Hindlimb muscle (tissue), 1 donor: ENCODE measurements around the gene PTPRE. TPM values are rescaled to one million over a fixed set of nuclear protein-coding genes. Genes with fewer than 3 reads are reported as not detected.

Experiments used
- DNase-seq: peaks from one replicate; pipeline ENCODE4 v3.0.0-alpha.2; 2013
- polyA plus RNA-seq: library from polyadenylated mRNA; unstranded; fragments of 120-200 nt; gene quantifications from one replicate; pipeline ENCODE4 v1.2.1, GENCODE V29; 2013; ENCODE audit not compliant: insufficient read length

The PTPRE gene
- polyA plus RNA-seq, 1 donor = 5.5 TPM

- DNase-seq = no peak
These were observed 193.0 kb downstream of the PTPRE start for GRCh38 chr10:128099901-128100300.

- DNase-seq = no peak
These were observed 195.0 kb downstream of the PTPRE start for GRCh38 chr10:128101901-128102300.

GRCh38 chr10:128102480-128103228, 195.8 kb downstream of the PTPRE start:
- DNase-seq = no peak

- DNase-seq = no peak
These were observed 196.4 kb downstream of the PTPRE start for GRCh38 chr10:128103229-128103714.

- DNase-seq = no peak
These were observed 198.5 kb downstream of the PTPRE start for GRCh38 chr10:128105383-128105782.

- DNase-seq = no peak
These were observed 202.8 kb downstream of the PTPRE start for GRCh38 chr10:128109707-128110106.

GRCh38 chr10:128110339-128110738, 203.4 kb downstream of the PTPRE start:
- no peak for DNase-seq

GRCh38 chr10:128111696-128112095, 204.8 kb downstream of the PTPRE start:
- no peak for DNase-seq

GRCh38 chr10:128113026-128113425, 206.1 kb downstream of the PTPRE start:
- DNase-seq = no peak

- no peak for DNase-seq
These were observed 208.0 kb downstream of the PTPRE start for GRCh38 chr10:128114901-128115300.

- DNase-seq = no peak
These were observed 208.5 kb downstream of the PTPRE start for GRCh38 chr10:128115356-128115755.

GRCh38 chr10:128116187-128116586, 209.3 kb downstream of the PTPRE start:
- DNase-seq = no peak

GRCh38 chr10:128116851-128117615, 210.1 kb downstream of the PTPRE start:
- no peak for DNase-seq

- no peak for DNase-seq
These were observed 215.0 kb downstream of the PTPRE start for GRCh38 chr10:128121750-128122412.

- DNase-seq = no peak
These were observed 216.0 kb downstream of the PTPRE start for GRCh38 chr10:128122931-128123330.

- no peak for DNase-seq
These were observed 216.9 kb downstream of the PTPRE start for GRCh38 chr10:128123846-128124245.

- DNase-seq = no peak
These were observed 218.0 kb downstream of the PTPRE start for GRCh38 chr10:128124813-128125403.

GRCh38 chr10:128125416-128125943, 218.6 kb downstream of the PTPRE start:
- no peak for DNase-seq

GRCh38 chr10:128125944-128126764, 219.3 kb downstream of the PTPRE start, which contains the start of gene MKI67:
MKI67 (minus strand) TSS chr10:128126423; CDS start chr10:128125667, 756 bp downstream.
- DNase-seq = peak; percentile 91

GRCh38 chr10:128128582-128128981, 221.7 kb downstream of the PTPRE start:
- DNase-seq = no peak

GRCh38 chr10:128130051-128130450, 223.1 kb downstream of the PTPRE start:
- no peak for DNase-seq
